OCI-M2 (cell line): ENCODE measurements around the gene DCST2.

Experiments used
- DNase-seq: peaks from one replicate; lab custom pipeline; 2025; ENCODE audit not compliant: unreplicated experiment; lab: John Stamatoyannopoulos, UW

The DCST2 gene

DNA sequence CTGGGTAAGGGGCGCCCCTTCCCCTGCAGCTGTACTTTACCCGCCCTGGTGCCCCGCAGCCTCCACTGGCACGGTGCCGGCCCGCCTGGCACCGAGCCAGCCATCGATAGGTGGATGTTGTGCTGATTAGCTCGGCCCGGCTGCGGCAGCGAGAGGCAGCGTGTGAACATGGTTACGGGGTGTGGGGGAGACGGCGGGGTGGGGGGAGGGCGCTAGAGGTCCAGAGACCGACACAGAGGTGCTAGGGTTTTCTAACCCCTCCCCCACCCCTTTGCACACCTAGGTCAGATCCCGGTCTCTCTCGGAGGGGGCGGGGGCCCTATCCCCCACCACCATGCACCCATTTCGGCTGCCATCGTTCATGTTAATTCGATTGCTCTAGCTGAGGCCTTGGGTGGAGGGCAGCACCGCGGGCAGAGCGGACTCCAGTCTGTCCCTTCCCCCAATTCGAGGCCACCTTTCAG, 36.6 kb upstream of the DCST2 start:
- DNase-seq: no peak

GRCh38 chr1:155069551-155070157, 36.1 kb upstream of the DCST2 start:
- no peak for DNase-seq

GRCh38 chr1:155068599-155068998, 35.0 kb upstream of the DCST2 start:
- no peak for DNase-seq

- no peak for DNase-seq
Measured at GRCh38 chr1:155066777-155067176, 33.2 kb upstream of the DCST2 start.

GRCh38 chr1:155064832-155065429, 31.4 kb upstream of the DCST2 start:
- DNase-seq: no peak

GRCh38 chr1:155064111-155064831, 30.7 kb upstream of the DCST2 start:
- no peak for DNase-seq

DNA sequence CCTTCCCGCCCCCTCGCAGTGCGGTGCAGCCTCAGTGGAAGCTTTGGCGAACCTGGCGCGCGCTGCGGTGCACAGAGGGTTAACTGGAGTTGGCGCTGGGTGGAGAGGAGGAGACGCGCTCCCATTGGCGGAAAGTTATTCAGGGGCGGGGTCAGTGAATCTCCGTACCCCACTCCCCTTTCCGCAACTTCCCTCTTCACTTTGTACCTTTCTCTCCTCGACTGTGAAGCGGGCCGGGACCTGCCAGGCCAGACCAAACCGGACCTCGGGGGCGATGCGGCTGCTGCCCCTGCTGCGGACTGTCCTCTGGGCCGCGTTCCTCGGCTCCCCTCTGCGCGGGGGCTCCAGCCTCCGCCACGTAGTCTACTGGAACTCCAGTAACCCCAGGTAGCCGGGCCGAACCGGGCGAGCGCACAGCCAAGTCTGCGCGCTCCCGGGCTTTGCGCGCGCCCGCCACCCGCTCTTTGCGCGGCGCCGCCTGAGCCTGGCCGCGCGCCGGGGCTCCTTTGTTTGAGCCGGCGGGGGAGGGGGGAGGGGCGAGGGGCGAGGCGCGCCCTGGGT, 30.0 kb upstream of the DCST2 start, which contains the start of gene EFNA4:
Gene EFNA4 (plus strand): TSS at position 191 of the 561 bp plus-strand sequence. CDS start 84 bp downstream, at position 275.
- peak; percentile 41 for DNase-seq

GRCh38 chr1:155062702-155063411, 29.3 kb upstream of the DCST2 start:
- DNase-seq: no peak

- DNase-seq: no peak
Measured at GRCh38 chr1:155062151-155062686, 28.6 kb upstream of the DCST2 start.

GRCh38 chr1:155061381-155062150, 28.0 kb upstream of the DCST2 start:
- peak; percentile 40 for DNase-seq

GRCh38 chr1:155060736-155061135, 27.2 kb upstream of the DCST2 start:
- no peak for DNase-seq

GRCh38 chr1:155057788-155058211, 24.2 kb upstream of the DCST2 start:
- DNase-seq: no peak

GRCh38 chr1:155057104-155057503, 23.5 kb upstream of the DCST2 start:
- no peak for DNase-seq

GRCh38 chr1:155053531-155054105, 20.0 kb upstream of the DCST2 start:
- DNase-seq: no peak

DNA sequence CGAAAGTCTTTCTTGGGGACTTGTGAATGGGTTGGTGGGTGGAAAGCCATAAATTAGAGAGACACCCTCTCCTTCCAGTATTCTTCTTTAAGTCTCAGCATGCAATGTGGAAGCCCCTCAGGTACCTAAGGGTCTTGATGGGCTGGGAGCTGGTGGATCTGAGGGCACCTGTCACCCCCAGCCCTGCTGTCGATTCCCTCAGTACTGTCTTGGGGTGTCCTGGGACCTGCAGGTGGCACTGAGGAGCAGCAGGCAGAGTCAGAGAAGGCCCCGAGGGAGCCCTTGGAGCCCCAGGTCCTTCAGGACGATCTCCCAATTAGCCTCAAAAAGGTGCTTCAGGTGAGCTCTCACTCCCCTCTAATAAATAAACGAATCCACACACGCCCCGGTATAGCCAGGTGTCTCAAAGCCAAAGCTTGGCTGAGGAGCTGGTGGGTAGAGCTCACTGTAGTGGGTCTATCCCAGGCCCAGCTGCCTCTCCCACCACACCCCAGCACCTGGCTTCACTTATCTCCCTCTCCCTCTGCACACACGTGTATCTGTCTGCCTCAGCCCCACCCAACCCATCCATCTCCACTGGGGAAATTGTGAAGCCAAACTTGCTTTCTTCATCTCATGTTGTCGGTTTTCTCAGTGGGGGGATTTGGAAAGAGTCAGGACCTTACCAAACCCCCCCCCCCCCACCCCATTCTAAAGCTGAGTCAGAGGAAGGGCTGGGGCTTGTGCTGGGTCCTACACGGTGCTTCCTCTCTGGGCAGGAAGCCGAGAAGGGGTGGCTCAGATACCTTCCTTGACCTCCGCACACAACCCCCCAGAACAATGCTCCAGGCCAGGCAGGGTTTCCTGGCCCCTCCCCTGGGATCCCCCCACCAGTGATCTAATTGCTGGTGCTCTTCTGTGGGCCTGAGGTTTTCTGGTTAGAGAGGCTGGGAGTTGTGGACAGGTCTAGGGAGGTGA, 19.1 kb upstream of the DCST2 start:
- DNase-seq: no peak

DNA sequence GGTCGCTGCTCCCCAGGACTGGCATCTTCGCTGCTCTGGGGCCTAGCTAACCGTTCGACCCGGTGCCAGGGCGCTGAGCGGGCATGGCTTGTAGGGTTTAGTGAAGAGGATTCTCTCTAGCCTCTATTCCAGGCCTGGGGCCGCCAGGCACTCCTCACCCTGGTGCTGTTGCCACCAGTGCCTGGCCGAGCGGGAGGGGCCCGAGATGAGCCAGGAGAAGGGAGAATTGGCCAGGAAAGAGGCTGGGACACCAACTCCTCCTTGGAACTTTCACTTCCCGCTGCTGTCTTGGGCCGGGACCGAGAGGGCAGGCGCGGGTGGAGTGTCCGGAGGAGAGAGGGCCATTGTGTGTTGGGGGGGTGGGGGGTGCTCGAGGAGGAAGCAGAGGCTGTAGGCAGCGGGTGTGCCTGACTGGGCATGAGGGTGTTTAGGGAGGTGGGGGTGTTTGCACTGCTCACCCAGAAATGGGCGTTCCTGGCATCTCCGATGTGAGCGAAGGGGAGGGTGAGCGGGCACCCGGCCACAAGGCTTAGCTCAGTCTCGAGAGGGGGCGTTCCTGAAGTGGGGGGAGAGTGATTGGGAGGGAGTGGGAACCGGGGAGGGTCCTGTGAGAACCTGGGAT, 18.3 kb upstream of the DCST2 start:
- no peak for DNase-seq

DNA sequence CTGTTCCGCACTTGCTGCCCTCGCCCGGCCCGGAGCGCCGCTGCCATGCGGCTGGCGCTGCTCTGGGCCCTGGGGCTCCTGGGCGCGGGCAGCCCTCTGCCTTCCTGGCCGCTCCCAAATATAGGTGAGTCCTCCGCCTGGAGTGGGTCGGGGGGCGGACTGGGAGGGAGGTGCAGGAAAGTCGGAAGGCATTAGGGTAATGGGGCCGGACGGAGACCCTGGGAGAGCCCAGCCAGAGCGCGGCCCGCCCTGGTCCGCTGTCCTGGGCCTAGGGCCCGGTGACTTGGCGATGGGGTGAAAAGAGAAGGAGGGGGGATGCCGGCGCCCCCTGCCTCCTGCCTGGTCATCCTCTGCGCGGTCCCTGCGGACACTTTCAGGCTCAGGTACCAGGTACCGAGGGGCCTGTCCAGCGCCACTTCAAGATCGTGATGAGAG, 17.8 kb upstream of the DCST2 start:
- DNase-seq: no peak
